H1 (cell line): Measurements from ENCODE around the gene VARS2. TPM values are rescaled to one million over a fixed set of nuclear protein-coding genes. Genes with fewer than 3 reads are reported as not detected.

Source experiments
- BCL11A ChIP-seq, 2 experiments: IDR thresholded peaks; one replicate each; pipeline ENCODE4 v1.6.1; 2011; ENCODE audit warnings: low read depth in 2 of 2, low read length in 2 of 2, mild to moderate bottlenecking in 2 of 2
- BRCA1 ChIP-seq: IDR thresholded peaks from 2 replicates; pipeline ENCODE4 v1.6.1; 2012; ENCODE audit warnings: low read depth, low read length, improper control_type of control experiment
- CHD7 ChIP-seq: fragments of 300-600 bp; sonication (generic); IDR thresholded peaks from 2 replicates; pipeline ENCODE4 v1.7.1; 2012; ENCODE audit warnings: low read length, moderate library complexity, mild to moderate bottlenecking, inconsistent platforms; ENCODE audit not compliant: insufficient replicate concordance
- CREB1 ChIP-seq: IDR thresholded peaks from 2 replicates; pipeline ENCODE4 v1.6.1; 2012; ENCODE audit warnings: inconsistent platforms
- HDAC6 ChIP-seq: IDR thresholded peaks from one replicate; pipeline ENCODE4 v1.7.1; 2012; ENCODE audit warnings: low read depth, mild to moderate bottlenecking, inconsistent platforms, low read length, moderate library complexity
- KDM5A ChIP-seq: fragments of 200-600 bp; IDR thresholded peaks from 2 replicates; pipeline ENCODE4 v1.7.1; 2012; ENCODE audit warnings: mild to moderate bottlenecking, low read length, inconsistent platforms, mixed read lengths
- RAD21 ChIP-seq, 2 experiments: IDR thresholded peaks in 1 of 2; conservative IDR thresholded peaks in 1 of 2; 2 replicates each; pipeline ENCODE4 v1.6.1; 2011; ENCODE audit warnings: low read depth in 2 of 2, low read length in 2 of 2, improper control_type of control experiment in 1 of 2, inconsistent platforms in 1 of 2, mild to moderate bottlenecking in 1 of 2, moderate library complexity in 1 of 2
- SP1 ChIP-seq: IDR thresholded peaks from 2 replicates; pipeline ENCODE4 v1.6.1; 2011; ENCODE audit warnings: low read depth, low read length
- polyA plus RNA-seq, 7 experiments: library from polyadenylated mRNA; depleted of rRNA in 3 of 7; stranded (reverse) in 5 of 7; unstranded in 2 of 7; fragments of >200 nt in 5 of 7; fragments of 200-250 nt in 2 of 7; gene quantifications; 1 replicate in 5 of 7; 2 replicates in 1 of 7; 4 replicates in 1 of 7; pipeline versions ENCODE4 v1.2.1 to v1.2.3, GENCODE V29; 2011 to 2013; ENCODE audit warnings: missing spikeins in 2 of 7, mixed read lengths in 2 of 7
- total RNA-seq: library from RNA; stranded (reverse); fragmentation: NEBNext Ultra II Directional; extraction: Animal tissue kit (Norgen Biotek cat#: 25700); gene quantifications from 2 replicates; pipeline ENCODE4 v1.2.1, GENCODE V29; 2021

VARS2 gene
- total and polyA plus RNA-seq, 2 of the 8 experiments (the other 6 are each of a cell fraction or from before 2014, with no cell fraction given), result 26.8 to 47.7 TPM

- TF ChIP-seq CHD7 (no peak), BCL11A (IDR thresholded peaks at IDR 0.05; ENCODE audit: low read depth in 2 of 2, low read length in 2 of 2) (no peak), HDAC6 (no peak), BRCA1 (no peak), CREB1 (no peak), RAD21 (IDR thresholded peaks at IDR 0.05 in 1 of 2, conservative IDR thresholded peaks at IDR 0.05 in 1 of 2; ENCODE audit: low read depth in 2 of 2, low read length in 2 of 2) (no peak), SP1 (no peak), KDM5A (no peak)
Observed at GRCh38 chr6:30945281-30945680, 31.2 kb downstream of the VARS2 start (continued).
